ENCODE measurements around the gene YY1.
"Not testable (repeated sequence)": the region's sequence is repeated elsewhere in the genome, so short reads cannot be mapped to it uniquely, and the experiment has no call there.

YY1 gene

GRCh38 chr14:100294963-100295330, 56.0 kb downstream of the YY1 start:
- peaks cover 8 to 50% (median 34%) of the 10 kb centered on the region in 5 donors for H3K4me1 ChIP-seq (ENCODE audit: control insufficient read depth in 5 of 5, insufficient read depth in 5 of 5, low read length in 5 of 5)
- H3K27me3 ChIP-seq (ENCODE audit: control insufficient read depth in 5 of 5, insufficient read depth in 4 of 5, low read length in 5 of 5), result no peaks in the 10 kb centered on the region
- H3K9ac ChIP-seq (ENCODE audit: low read length in 5 of 5), result peak overlapping the region in 1 of 5 donors; percentile 31
- peak overlapping the region; percentile 57 for H3K27ac ChIP-seq (ENCODE audit: low read depth, low read length)
- H3K9me3 ChIP-seq (ENCODE audit: control insufficient read depth in 5 of 5, low read length in 5 of 5), result no peaks in the 10 kb centered on the region
- peaks cover 0 to 25% (median 11%) of the 10 kb centered on the region in 5 donors for H3K36me3 ChIP-seq (ENCODE audit: control insufficient read depth in 5 of 5, insufficient read depth in 5 of 5, low read length in 5 of 5)
- no peak overlapping the region for H3K4me3 ChIP-seq (ENCODE audit: low read depth in 1 of 5, low read length in 5 of 5)

- Histone ChIP-seq H3K27me3 (ENCODE audit: control insufficient read depth in 5 of 5, insufficient read depth in 4 of 5, low read length in 5 of 5) (no peaks in the 10 kb centered on the region), H3K9me3 (ENCODE audit: control insufficient read depth in 5 of 5, low read length in 5 of 5) (no peaks in the 10 kb centered on the region), H3K36me3 (ENCODE audit: control insufficient read depth in 5 of 5, insufficient read depth in 5 of 5, low read length in 5 of 5) (peaks cover 0 to 24% (median 11%) of the 10 kb centered on the region in 5 donors), H3K9ac (ENCODE audit: low read length in 5 of 5) (no peak overlapping the region), H3K27ac (ENCODE audit: low read depth, low read length) (peak overlapping the region; percentile 57), H3K4me3 (ENCODE audit: low read depth in 1 of 5, low read length in 5 of 5) (no peak overlapping the region), H3K4me1 (ENCODE audit: control insufficient read depth in 5 of 5, insufficient read depth in 5 of 5, low read length in 5 of 5) (peaks cover 8 to 46% (median 34%) of the 10 kb centered on the region in 5 donors)
Measured at GRCh38 chr14:100295376-100296105, 56.6 kb downstream of the YY1 start.

- Histone ChIP-seq H3K9me3 (ENCODE audit: control insufficient read depth in 5 of 5, low read length in 5 of 5) (no peaks in the 10 kb centered on the region), H3K27ac (ENCODE audit: low read depth, low read length) (no peak overlapping the region), H3K4me3 (ENCODE audit: low read depth in 1 of 5, low read length in 5 of 5) (no peak overlapping the region), H3K4me1 (ENCODE audit: control insufficient read depth in 5 of 5, insufficient read depth in 5 of 5, low read length in 5 of 5) (peaks cover 8 to 45% (median 34%) of the 10 kb centered on the region in 5 donors), H3K9ac (ENCODE audit: low read length in 5 of 5) (no peak overlapping the region), H3K36me3 (ENCODE audit: control insufficient read depth in 5 of 5, insufficient read depth in 5 of 5, low read length in 5 of 5) (peaks cover 0 to 17% (median 11%) of the 10 kb centered on the region in 5 donors), H3K27me3 (ENCODE audit: control insufficient read depth in 5 of 5, insufficient read depth in 4 of 5, low read length in 5 of 5) (no peaks in the 10 kb centered on the region)
Measured at GRCh38 chr14:100296106-100296651, 57.2 kb downstream of the YY1 start.

- not testable (repeated sequence) for H3K4me3 ChIP-seq (ENCODE audit: low read depth in 1 of 5, low read length in 5 of 5); H3K27me3 ChIP-seq (ENCODE audit: control insufficient read depth in 5 of 5, insufficient read depth in 4 of 5, low read length in 5 of 5); H3K9me3 ChIP-seq (ENCODE audit: control insufficient read depth in 5 of 5, low read length in 5 of 5)
- peak overlapping the region; percentile 57 for H3K27ac ChIP-seq (ENCODE audit: low read depth, low read length)
- peaks cover 0 to 12% (median 11%) of the 10 kb centered on the region in 5 donors for H3K36me3 ChIP-seq (ENCODE audit: control insufficient read depth in 5 of 5, insufficient read depth in 5 of 5, low read length in 5 of 5)
- H3K4me1 ChIP-seq (ENCODE audit: control insufficient read depth in 5 of 5, insufficient read depth in 5 of 5, low read length in 5 of 5), result peaks cover 8 to 45% (median 34%) of the 10 kb centered on the region in 5 donors
- H3K9ac ChIP-seq (ENCODE audit: low read length in 5 of 5), result peak overlapping the region in 2 of 5 donors; percentile 23 to 26
Measured at GRCh38 chr14:100296729-100297128, 57.8 kb downstream of the YY1 start.

- peak overlapping the region in 3 of 5 donors; percentile 23 to 43 (median 26) for H3K9ac ChIP-seq (ENCODE audit: low read length in 5 of 5)
- peak overlapping the region; percentile 57 for H3K27ac ChIP-seq (ENCODE audit: low read depth, low read length)
- H3K4me3 ChIP-seq (ENCODE audit: low read depth in 1 of 5, low read length in 5 of 5), result peak overlapping the region in 2 of 5 donors; percentile 2 to 22
- peaks cover 0 to 5% (median 3%) of the 10 kb centered on the region in 5 donors for H3K36me3 ChIP-seq (ENCODE audit: control insufficient read depth in 5 of 5, insufficient read depth in 5 of 5, low read length in 5 of 5)
- no peaks in the 10 kb centered on the region for H3K27me3 ChIP-seq (ENCODE audit: control insufficient read depth in 5 of 5, insufficient read depth in 4 of 5, low read length in 5 of 5)
- peaks cover 8 to 45% (median 34%) of the 10 kb centered on the region in 5 donors for H3K4me1 ChIP-seq (ENCODE audit: control insufficient read depth in 5 of 5, insufficient read depth in 5 of 5, low read length in 5 of 5)
- H3K9me3 ChIP-seq (ENCODE audit: control insufficient read depth in 5 of 5, low read length in 5 of 5), result no peaks in the 10 kb centered on the region
Measured at GRCh38 chr14:100297320-100298300, 58.7 kb downstream of the YY1 start.

- Histone ChIP-seq H3K27me3 (ENCODE audit: control insufficient read depth in 5 of 5, insufficient read depth in 4 of 5, low read length in 5 of 5) (no peaks in the 10 kb centered on the region), H3K36me3 (ENCODE audit: control insufficient read depth in 5 of 5, insufficient read depth in 5 of 5, low read length in 5 of 5) (peaks cover 0 to 4% (median 0%) of the 10 kb centered on the region in 5 donors), H3K4me3 (ENCODE audit: low read depth in 1 of 5, low read length in 5 of 5) (no peak overlapping the region), H3K27ac (ENCODE audit: low read depth, low read length) (peak overlapping the region; percentile 57), H3K4me1 (ENCODE audit: control insufficient read depth in 5 of 5, insufficient read depth in 5 of 5, low read length in 5 of 5) (peaks cover 7 to 41% (median 32%) of the 10 kb centered on the region in 5 donors), H3K9me3 (ENCODE audit: control insufficient read depth in 5 of 5, low read length in 5 of 5) (no peaks in the 10 kb centered on the region), H3K9ac (ENCODE audit: low read length in 5 of 5) (no peak overlapping the region)
Measured at GRCh38 chr14:100298551-100299237, 59.8 kb downstream of the YY1 start.

- no peaks in the 10 kb centered on the region for H3K9me3 ChIP-seq (ENCODE audit: control insufficient read depth in 5 of 5, low read length in 5 of 5)
Measured at GRCh38 chr14:100299238-100299560, 60.3 kb downstream of the YY1 start.

GRCh38 chr14:100302616-100303015, 63.7 kb downstream of the YY1 start:
- no peaks in the 10 kb centered on the region for H3K9me3 ChIP-seq (ENCODE audit: control insufficient read depth in 5 of 5, low read length in 5 of 5)
- H3K36me3 ChIP-seq (ENCODE audit: control insufficient read depth in 5 of 5, insufficient read depth in 5 of 5, low read length in 5 of 5), result peaks cover 0 to 4% (median 0%) of the 10 kb centered on the region in 5 donors
- no peak overlapping the region for H3K9ac ChIP-seq (ENCODE audit: low read length in 5 of 5)
- no peak overlapping the region for H3K27ac ChIP-seq (ENCODE audit: low read depth, low read length)
- H3K4me1 ChIP-seq (ENCODE audit: control insufficient read depth in 5 of 5, insufficient read depth in 5 of 5, low read length in 5 of 5), result peaks cover 2 to 35% (median 33%) of the 10 kb centered on the region in 5 donors
- no peaks in the 10 kb centered on the region for H3K27me3 ChIP-seq (ENCODE audit: control insufficient read depth in 5 of 5, insufficient read depth in 4 of 5, low read length in 5 of 5)
- no peak overlapping the region for H3K4me3 ChIP-seq (ENCODE audit: low read depth in 1 of 5, low read length in 5 of 5)

More at GRCh38 chr14:100299238-100299560, 60.3 kb downstream of the YY1 start:
- Histone ChIP-seq H3K9ac (ENCODE audit: low read length in 5 of 5) (no peak overlapping the region), H3K27ac (ENCODE audit: low read depth, low read length) (no peak overlapping the region), H3K36me3 (ENCODE audit: control insufficient read depth in 5 of 5, insufficient read depth in 5 of 5, low read length in 5 of 5) (peaks cover 0 to 4% (median 0%) of the 10 kb centered on the region in 5 donors), H3K27me3 (ENCODE audit: control insufficient read depth in 5 of 5, insufficient read depth in 4 of 5, low read length in 5 of 5) (no peaks in the 10 kb centered on the region), H3K4me3 (ENCODE audit: low read depth in 1 of 5, low read length in 5 of 5) (no peak overlapping the region), H3K4me1 (ENCODE audit: control insufficient read depth in 5 of 5, insufficient read depth in 5 of 5, low read length in 5 of 5) (peaks cover 4 to 37% (median 28%) of the 10 kb centered on the region in 5 donors)

GRCh38 chr14:100303179-100303578, 64.2 kb downstream of the YY1 start:
- H3K36me3 ChIP-seq (ENCODE audit: control insufficient read depth in 5 of 5, insufficient read depth in 5 of 5, low read length in 5 of 5), result peaks cover 0 to 4% (median 0%) of the 10 kb centered on the region in 5 donors
- H3K9me3 ChIP-seq (ENCODE audit: control insufficient read depth in 5 of 5, low read length in 5 of 5), result no peaks in the 10 kb centered on the region
- no peak overlapping the region for H3K27ac ChIP-seq (ENCODE audit: low read depth, low read length)
- H3K4me1 ChIP-seq (ENCODE audit: control insufficient read depth in 5 of 5, insufficient read depth in 5 of 5, low read length in 5 of 5), result peaks cover 0 to 34% (median 32%) of the 10 kb centered on the region in 5 donors
- H3K4me3 ChIP-seq (ENCODE audit: low read depth in 1 of 5, low read length in 5 of 5), result no peak overlapping the region
- H3K9ac ChIP-seq (ENCODE audit: low read length in 5 of 5), result no peak overlapping the region
- no peaks in the 10 kb centered on the region for H3K27me3 ChIP-seq (ENCODE audit: control insufficient read depth in 5 of 5, insufficient read depth in 4 of 5, low read length in 5 of 5)

Measured in subcutaneous abdominal adipose tissue (tissue), 5 donors.